ENCODE results near the gene RASGRP2. TPM values are rescaled to one million over a fixed set of nuclear protein-coding genes. Genes with fewer than 3 reads are reported as not detected.

Gene RASGRP2
- total RNA-seq, 4 donors from 2014 or later: 3.2 to 72.8 (median 23.3) TPM

- Histone ChIP-seq H3K27ac (peak overlapping the region; percentile 71 to 99), H3K4me3 (peak overlapping the region; percentile 57 to 88), H3K27me3 (no peaks in the 10 kb centered on the region), H3K9me3 (no peaks in the 10 kb centered on the region), H3K4me1 (peaks cover 7 to 14% of the 10 kb centered on the region in 2 donors), H3K36me3 (no peaks in the 10 kb centered on the region)
- no peak for DNase-seq
- TF ChIP-seq CTCF (IDR thresholded peaks at IDR 0.05) (no peak), POLR2A (IDR thresholded peaks at IDR 0.05) (no peak)
- intact Hi-C loops (cut with DNase I; ENCODE audit: low total_unique reads): no loop called here
Measured at GRCh38 chr11:64776875-64777274, 32.9 kb upstream of the RASGRP2 start.

- Histone ChIP-seq H3K36me3 (no peaks in the 10 kb centered on the region), H3K27ac (no peak overlapping the region), H3K9me3 (no peaks in the 10 kb centered on the region), H3K4me3 (peak overlapping the region in 1 of 2 donors; percentile 88), H3K27me3 (no peaks in the 10 kb centered on the region), H3K4me1 (peaks cover 7 to 14% of the 10 kb centered on the region in 2 donors)
- TF ChIP-seq CTCF (IDR thresholded peaks at IDR 0.05) (no peak), POLR2A (IDR thresholded peaks at IDR 0.05) (no peak)
- intact Hi-C loops (cut with DNase I; ENCODE audit: low total_unique reads): no loop called here
- no peak for DNase-seq
Measured at GRCh38 chr11:64776425-64776824, 32.5 kb upstream of the RASGRP2 start.

- Histone ChIP-seq H3K27ac (no peak overlapping the region), H3K9me3 (no peaks in the 10 kb centered on the region), H3K27me3 (no peaks in the 10 kb centered on the region), H3K36me3 (no peaks in the 10 kb centered on the region), H3K4me3 (no peak overlapping the region), H3K4me1 (peaks cover 7 to 14% of the 10 kb centered on the region in 2 donors)
- no peak for DNase-seq
- intact Hi-C loops (cut with DNase I; ENCODE audit: low total_unique reads): no loop called here
- no peak for TF ChIP-seq CTCF (IDR thresholded peaks at IDR 0.05)
- no peak for TF ChIP-seq POLR2A (IDR thresholded peaks at IDR 0.05)
Measured at GRCh38 chr11:64774144-64774543, 30.2 kb upstream of the RASGRP2 start.

GRCh38 chr11:64772303-64773018 is 28.5 kb upstream of the RASGRP2 start:
- no peak for DNase-seq
- H3K27ac ChIP-seq: no peak overlapping the region
- H3K4me3 ChIP-seq: no peak overlapping the region
- H3K27me3 ChIP-seq: no peaks in the 10 kb centered on the region
- H3K4me1 ChIP-seq: peaks cover 7 to 14% of the 10 kb centered on the region in 2 donors
- no peak for TF ChIP-seq CTCF (IDR thresholded peaks at IDR 0.05)
- TF ChIP-seq POLR2A (IDR thresholded peaks at IDR 0.05): no peak
- H3K36me3 ChIP-seq: no peaks in the 10 kb centered on the region
- H3K9me3 ChIP-seq: no peaks in the 10 kb centered on the region
- intact Hi-C loops (cut with DNase I; ENCODE audit: low total_unique reads): no loop called here

GRCh38 chr11:64771861-64772260 is 27.9 kb upstream of the RASGRP2 start:
- TF ChIP-seq CTCF (IDR thresholded peaks at IDR 0.05) (no peak), POLR2A (IDR thresholded peaks at IDR 0.05) (no peak)
- intact Hi-C loops (cut with DNase I; ENCODE audit: low total_unique reads): no loop called here
- no peak overlapping the region for H3K27ac ChIP-seq
- no peak for DNase-seq
- peaks cover 7 to 12% of the 10 kb centered on the region in 2 donors for H3K4me1 ChIP-seq
- H3K9me3 ChIP-seq: no peaks in the 10 kb centered on the region
- H3K36me3 ChIP-seq: no peaks in the 10 kb centered on the region
- no peak overlapping the region for H3K4me3 ChIP-seq
- no peaks in the 10 kb centered on the region for H3K27me3 ChIP-seq
